Muscle layer of duodenum (tissue), 2 donors: Measurements from ENCODE around the gene SEC22B.
"Not testable (repeated sequence)": the region's sequence is repeated elsewhere in the genome, so short reads cannot be mapped to it uniquely, and the experiment has no call there.

Source experiments
- H3K27ac ChIP-seq: one replicate; pipeline ENCODE4 v1.7.0; 2013; ENCODE audit warnings: mild to moderate bottlenecking, low read length
- H3K27me3 ChIP-seq: one replicate; pipeline ENCODE4 v1.7.0; 2013; ENCODE audit warnings: low read depth, mild to moderate bottlenecking, control low read depth, low read length
- H3K36me3 ChIP-seq, 2 donors: one replicate each; pipeline ENCODE4 v1.7.0; 2013; ENCODE audit warnings: low read length in 2 of 2, control low read depth in 1 of 2, mild to moderate bottlenecking in 1 of 2; ENCODE audit not compliant: insufficient read depth in 2 of 2, control insufficient read depth in 1 of 2
- H3K4me1 ChIP-seq, 2 donors: one replicate each; pipeline ENCODE4 v1.7.0; 2013; ENCODE audit warnings: low read length in 2 of 2, mild to moderate bottlenecking in 2 of 2, control low read depth in 1 of 2, moderate library complexity in 1 of 2; ENCODE audit not compliant: insufficient read depth in 2 of 2, control insufficient read depth in 1 of 2
- H3K4me3 ChIP-seq, 2 donors: one replicate each; pipeline ENCODE4 v1.7.0; 2013; ENCODE audit warnings: low read length in 2 of 2, low read depth in 1 of 2, mild to moderate bottlenecking in 1 of 2
- H3K9me3 ChIP-seq, 2 donors: one replicate each; pipeline ENCODE4 v1.7.0; 2013; ENCODE audit warnings: low read length in 2 of 2, control low read depth in 1 of 2, mild to moderate bottlenecking in 1 of 2; ENCODE audit not compliant: control insufficient read depth in 1 of 2
- donor health status: healthy.

SEC22B gene

DNA sequence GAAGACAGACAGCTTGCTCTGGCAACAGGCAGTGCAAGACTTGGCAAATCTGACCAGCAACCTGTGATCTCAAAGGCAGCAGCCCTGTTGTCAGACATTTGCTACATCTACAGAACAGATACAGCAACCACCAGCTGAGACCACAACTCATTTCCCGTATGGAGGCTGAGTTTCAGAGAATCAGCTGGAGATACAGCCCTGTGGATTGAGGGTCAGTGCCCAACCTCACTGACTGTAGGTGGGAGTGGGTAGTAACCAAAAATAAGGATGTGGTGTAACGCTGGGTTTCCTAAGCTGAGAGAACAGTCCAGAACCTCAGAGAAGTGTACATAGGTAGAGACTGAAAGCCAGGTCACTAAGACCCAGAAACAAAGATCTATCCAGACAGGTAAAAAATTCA, 71.0 kb downstream of the SEC22B start:
- H3K27me3 ChIP-seq, H3K36me3 ChIP-seq: not testable (repeated sequence)

GRCh38 chr1:120103768-120104167, 72.6 kb downstream of the SEC22B start:
- not testable (repeated sequence) for H3K4me1 ChIP-seq, H3K27me3 ChIP-seq, H3K4me3 ChIP-seq, H3K9me3 ChIP-seq, H3K36me3 ChIP-seq, H3K27ac ChIP-seq

More for the DNA sequence above, 71.0 kb downstream of the SEC22B start:
- not testable (repeated sequence) for H3K4me3 ChIP-seq, H3K4me1 ChIP-seq, H3K27ac ChIP-seq, H3K9me3 ChIP-seq

GRCh38 chr1:120101593-120101992, 74.7 kb downstream of the SEC22B start:
- not testable (repeated sequence) for H3K4me3 ChIP-seq, H3K9me3 ChIP-seq, H3K4me1 ChIP-seq, H3K27ac ChIP-seq, H3K27me3 ChIP-seq, H3K36me3 ChIP-seq
